Mesenchymal stem cell (in vitro differentiated cells and primary cell): ENCODE data around the gene CENPP.

Experiments
- DNase-seq: peaks from one replicate; pipeline ENCODE4 v3.0.0-alpha.2; 2013
- H2AFZ ChIP-seq: one replicate; pipeline ENCODE4 v1.6.1; 2013; ENCODE audit warnings: low read depth, mild to moderate bottlenecking, control low read depth, inconsistent platforms, low read length, moderate library complexity
- H2AK5ac ChIP-seq: 2 replicates; pipeline ENCODE4 v1.6.1; 2013; ENCODE audit warnings: low read length, moderate library complexity, mild to moderate bottlenecking, inconsistent platforms; ENCODE audit not compliant: severe bottlenecking
- H2BK120ac ChIP-seq: one replicate; pipeline ENCODE4 v1.6.1; 2013; ENCODE audit warnings: low read depth, mild to moderate bottlenecking, inconsistent platforms, low read length, moderate library complexity
- H2BK12ac ChIP-seq, 2 experiments: one replicate each; pipeline ENCODE4 v1.6.1; 2013; ENCODE audit warnings: inconsistent platforms in 2 of 2, low read length in 2 of 2, mild to moderate bottlenecking in 2 of 2, moderate library complexity in 2 of 2, control low read depth in 1 of 2
- H2BK15ac ChIP-seq: one replicate; pipeline ENCODE4 v1.6.1; 2013; ENCODE audit warnings: mild to moderate bottlenecking, low read depth, inconsistent platforms; ENCODE audit not compliant: poor library complexity, severe bottlenecking
- H2BK5ac ChIP-seq: 2 replicates; pipeline ENCODE4 v1.6.1; 2013; ENCODE audit warnings: low read depth, mild to moderate bottlenecking, low read length, control low read depth, inconsistent platforms; ENCODE audit not compliant: poor library complexity, severe bottlenecking
- H3K14ac ChIP-seq, 2 experiments: one replicate each; pipeline ENCODE4 v1.6.1; 2013; ENCODE audit warnings: inconsistent platforms in 2 of 2, low read length in 2 of 2, control low read depth in 1 of 2, mild to moderate bottlenecking in 1 of 2, moderate library complexity in 1 of 2
- H3K18ac ChIP-seq, 2 experiments: one replicate each; pipeline ENCODE4 v1.6.1; 2013; ENCODE audit warnings: inconsistent platforms in 2 of 2, low read length in 2 of 2, control low read depth in 1 of 2, low read depth in 1 of 2, mild to moderate bottlenecking in 1 of 2
- H3K23ac ChIP-seq, 2 experiments: one replicate each; pipeline ENCODE4 v1.6.1; 2013; ENCODE audit warnings: inconsistent platforms in 2 of 2, low read length in 2 of 2, mild to moderate bottlenecking in 2 of 2, moderate library complexity in 2 of 2, control low read depth in 1 of 2
- H3K27ac ChIP-seq: 2 replicates; pipeline ENCODE4 v1.5.1; 2013; ENCODE audit warnings: mild to moderate bottlenecking, moderate library complexity, low read length, control low read depth, inconsistent platforms; ENCODE audit not compliant: poor library complexity, severe bottlenecking
- H3K27me3 ChIP-seq, 2 experiments: 2 replicates each; pipeline versions ENCODE4 v1.6.1 to v1.7.0; 2013; ENCODE audit warnings: low read length in 2 of 2, mild to moderate bottlenecking in 2 of 2, moderate library complexity in 2 of 2, control low read depth in 1 of 2, inconsistent platforms in 1 of 2; ENCODE audit not compliant: control insufficient read depth in 1 of 2, insufficient read depth in 1 of 2
- H3K36me3 ChIP-seq, 2 experiments: 2 replicates each; pipeline versions ENCODE4 v1.6.1 to v1.7.0; 2013; ENCODE audit warnings: low read length in 2 of 2, control low read depth in 1 of 2, inconsistent platforms in 1 of 2, low read depth in 1 of 2, mild to moderate bottlenecking in 1 of 2; ENCODE audit not compliant: insufficient read depth in 2 of 2, control insufficient read depth in 1 of 2
- H3K4ac ChIP-seq, 2 experiments: one replicate each; pipeline ENCODE4 v1.6.1; 2013; ENCODE audit warnings: inconsistent platforms in 2 of 2, low read length in 2 of 2, mild to moderate bottlenecking in 2 of 2, moderate library complexity in 2 of 2, control low read depth in 1 of 2, low read depth in 1 of 2
- H3K4me1 ChIP-seq: 2 replicates; pipeline ENCODE4 v1.6.1; 2013; ENCODE audit warnings: low read depth, low read length, control low read depth; ENCODE audit not compliant: control insufficient read depth, insufficient read depth
- H3K4me2 ChIP-seq: 2 replicates; pipeline ENCODE4 v1.6.1; 2013; ENCODE audit warnings: low read length, mild to moderate bottlenecking, inconsistent platforms; ENCODE audit not compliant: poor library complexity, severe bottlenecking
- H3K4me3 ChIP-seq, 2 experiments: 2 replicates each; pipeline versions ENCODE4 v1.5.1 to v1.7.0; 2013; ENCODE audit warnings: low read length in 2 of 2, mild to moderate bottlenecking in 2 of 2, control low read depth in 1 of 2, low read depth in 1 of 2; ENCODE audit not compliant: insufficient read depth in 1 of 2
- H3K79me1 ChIP-seq: replicated peaks from 2 replicates; pipeline ENCODE4 v1.6.1; 2013; ENCODE audit warnings: mild to moderate bottlenecking, control low read depth, low read length, inconsistent platforms; ENCODE audit not compliant: poor library complexity, severe bottlenecking
- H3K9ac ChIP-seq: 2 replicates; pipeline ENCODE4 v1.7.0; 2013; ENCODE audit warnings: mild to moderate bottlenecking, low read length, moderate library complexity
- H3K9me3 ChIP-seq: 2 replicates; pipeline ENCODE4 v1.7.0; 2013; ENCODE audit warnings: mild to moderate bottlenecking, low read length; ENCODE audit not compliant: control insufficient read depth
- H4K8ac ChIP-seq: one replicate; pipeline ENCODE4 v1.6.1; 2013; ENCODE audit warnings: inconsistent platforms, mild to moderate bottlenecking, low read length, moderate library complexity
- H4K91ac ChIP-seq: one replicate; pipeline ENCODE4 v1.6.1; 2013; ENCODE audit warnings: mild to moderate bottlenecking, low read length, inconsistent platforms
- WGBS: methylation state at CpG from one replicate; pipeline ENCODE4 v1.1.7; 2013; ENCODE audit warnings: mixed read lengths; 5-methylcytosine and 5-hydroxymethylcytosine counted together

The CENPP gene

GRCh38 chr9:92657296-92658094 lies 331.7 kb downstream of the CENPP start:
- DNase-seq = peak; percentile 18
- no peak overlapping the region for H4K91ac ChIP-seq
- H2BK15ac ChIP-seq = no peak overlapping the region
- no peak overlapping the region for H3K4me3 ChIP-seq
- H3K23ac ChIP-seq = no peak overlapping the region
- H2BK120ac ChIP-seq = no peak overlapping the region
- H2BK5ac ChIP-seq = no peak overlapping the region
- H3K4ac ChIP-seq = no peak overlapping the region
- no peak overlapping the region for H4K8ac ChIP-seq
- H3K79me1 ChIP-seq = peaks cover 58% of the 10 kb centered on the region
- H3K14ac ChIP-seq = peak overlapping the region in 1 of 2 experiments; percentile 10
- 93% methylated on average over 15 of the region's 17 CpGs for WGBS
- H3K18ac ChIP-seq = no peak overlapping the region
- no peak overlapping the region for H3K9ac ChIP-seq
- no peak overlapping the region for H2BK12ac ChIP-seq
- H3K4me1 ChIP-seq = peaks cover 29% of the 10 kb centered on the region
- H2AFZ ChIP-seq = no peak overlapping the region
- H3K27ac ChIP-seq = no peak overlapping the region
- no peak overlapping the region for H3K4me2 ChIP-seq
- peaks cover 25 to 57% of the 10 kb centered on the region in 2 experiments for H3K36me3 ChIP-seq
- H3K9me3 ChIP-seq = no peaks in the 10 kb centered on the region
- H2AK5ac ChIP-seq = no peak overlapping the region
- no peaks in the 10 kb centered on the region for H3K27me3 ChIP-seq

- Histone ChIP-seq H2AK5ac (no peak overlapping the region), H2BK15ac (no peak overlapping the region), H3K4me3 (no peak overlapping the region), H3K27ac (no peak overlapping the region), H3K4me2 (no peak overlapping the region), H2AFZ (no peak overlapping the region), H3K18ac (no peak overlapping the region), H3K4me1 (peaks cover 26% of the 10 kb centered on the region), H3K79me1 (peaks cover 57% of the 10 kb centered on the region), H2BK120ac (no peak overlapping the region), H3K9ac (no peak overlapping the region), H3K14ac (no peak overlapping the region), H3K36me3 (peaks cover 31 to 54% of the 10 kb centered on the region in 2 experiments), H3K9me3 (no peaks in the 10 kb centered on the region), H4K8ac (no peak overlapping the region), H3K4ac (no peak overlapping the region), H2BK5ac (no peak overlapping the region), H3K23ac (no peak overlapping the region), H4K91ac (no peak overlapping the region), H3K27me3 (no peaks in the 10 kb centered on the region), H2BK12ac (no peak overlapping the region)
- DNase-seq = no peak
- WGBS = 94% methylated on average over 7 of the region's 7 CpGs
These were observed 332.4 kb downstream of the CENPP start for GRCh38 chr9:92658176-92658575.

- WGBS = 95% methylated on average over 4 of the region's 4 CpGs
- Histone ChIP-seq H3K36me3 (peaks cover 36 to 53% of the 10 kb centered on the region in 2 experiments), H2AK5ac (no peak overlapping the region), H3K14ac (no peak overlapping the region), H2AFZ (no peak overlapping the region), H3K4me3 (no peak overlapping the region), H3K9ac (no peak overlapping the region), H2BK15ac (no peak overlapping the region), H2BK12ac (no peak overlapping the region), H3K27me3 (no peaks in the 10 kb centered on the region), H3K4me1 (peaks cover 26% of the 10 kb centered on the region), H3K23ac (no peak overlapping the region), H4K91ac (no peak overlapping the region), H3K9me3 (no peaks in the 10 kb centered on the region), H4K8ac (no peak overlapping the region), H3K4me2 (no peak overlapping the region), H3K4ac (no peak overlapping the region), H3K27ac (no peak overlapping the region), H2BK5ac (no peak overlapping the region), H3K18ac (no peak overlapping the region), H3K79me1 (peaks cover 56% of the 10 kb centered on the region), H2BK120ac (no peak overlapping the region)
- no peak for DNase-seq
These were observed 332.9 kb downstream of the CENPP start for GRCh38 chr9:92658611-92659010.

- no peak overlapping the region for H3K4me2 ChIP-seq
- no peak overlapping the region for H3K14ac ChIP-seq
- H4K91ac ChIP-seq = no peak overlapping the region
- no peak overlapping the region for H3K9ac ChIP-seq
- peak overlapping the region in 1 of 2 experiments; percentile 64 for H3K23ac ChIP-seq
- H3K27me3 ChIP-seq = no peaks in the 10 kb centered on the region
- 86% methylated on average over 10 of the region's 10 CpGs for WGBS
- H3K79me1 ChIP-seq = peaks cover 55% of the 10 kb centered on the region
- no peak overlapping the region for H4K8ac ChIP-seq
- no peak overlapping the region for H3K4ac ChIP-seq
- peaks cover 40 to 59% of the 10 kb centered on the region in 2 experiments for H3K36me3 ChIP-seq
- no peak for DNase-seq
- no peak overlapping the region for H2AFZ ChIP-seq
- H2AK5ac ChIP-seq = no peak overlapping the region
- H3K18ac ChIP-seq = no peak overlapping the region
- no peaks in the 10 kb centered on the region for H3K9me3 ChIP-seq
- H2BK120ac ChIP-seq = no peak overlapping the region
- no peak overlapping the region for H3K27ac ChIP-seq
- no peak overlapping the region for H2BK5ac ChIP-seq
- no peak overlapping the region for H2BK15ac ChIP-seq
- H3K4me3 ChIP-seq = no peak overlapping the region
- peaks cover 26% of the 10 kb centered on the region for H3K4me1 ChIP-seq
- no peak overlapping the region for H2BK12ac ChIP-seq
These were observed 333.8 kb downstream of the CENPP start for GRCh38 chr9:92659601-92660000.
